Adipocyte (in vitro differentiated cells): ENCODE results near the gene DOLK.
A peak's percentile ranks its signal among the peaks of the same experiment; 100 is the strongest.

Experiments used
- DNase-seq: peaks from one replicate; pipeline ENCODE4 v3.0.0-alpha.2; 2015; ENCODE audit warnings: low read depth
- H3K27me3 ChIP-seq: replicated peaks from 2 replicates; pipeline ENCODE4 v1.7.0; 2013; ENCODE audit warnings: mild to moderate bottlenecking, low read length, moderate library complexity; ENCODE audit not compliant: control insufficient read depth, insufficient read depth
- H3K36me3 ChIP-seq: 2 replicates; pipeline ENCODE4 v1.7.0; 2013; ENCODE audit warnings: low read length, mild to moderate bottlenecking, moderate library complexity; ENCODE audit not compliant: control insufficient read depth, insufficient read depth, severe bottlenecking
- H3K4me1 ChIP-seq: 2 replicates; pipeline ENCODE4 v1.7.0; 2013; ENCODE audit warnings: mild to moderate bottlenecking, low read length, moderate library complexity; ENCODE audit not compliant: control insufficient read depth, insufficient read depth
- H3K4me3 ChIP-seq: 2 replicates; pipeline ENCODE4 v1.7.0; 2013; ENCODE audit warnings: mild to moderate bottlenecking, low read length, moderate library complexity
- H3K9ac ChIP-seq: 2 replicates; pipeline ENCODE4 v1.7.0; 2013; ENCODE audit warnings: mild to moderate bottlenecking, low read length, moderate library complexity
- H3K9me3 ChIP-seq: 2 replicates; pipeline ENCODE4 v1.7.0; 2013; ENCODE audit warnings: mild to moderate bottlenecking, low read length, moderate library complexity; ENCODE audit not compliant: control insufficient read depth

The DOLK gene

GRCh38 chr9:128916204-128916603 is 31.2 kb downstream of the DOLK start:
- Histone ChIP-seq H3K4me3 (peak overlapping the region; percentile 69), H3K4me1 (peaks cover 68% of the 10 kb centered on the region), H3K9ac (peak overlapping the region; percentile 92), H3K9me3 (no peaks in the 10 kb centered on the region), H3K27me3 (no peaks in the 10 kb centered on the region), H3K36me3 (peaks cover 7% of the 10 kb centered on the region)
- DNase-seq, result no peak

GRCh38 chr9:128913995-128914772 is 33.2 kb downstream of the DOLK start:
- peaks cover 17% of the 10 kb centered on the region for H3K36me3 ChIP-seq
- DNase-seq, result no peak
- H3K9ac ChIP-seq, result peak overlapping the region; percentile 55

GRCh38 chr9:128913048-128913900 is 34.1 kb downstream of the DOLK start:
- Histone ChIP-seq H3K4me3 (no peak overlapping the region), H3K9ac (peak overlapping the region; percentile 55), H3K36me3 (peaks cover 26% of the 10 kb centered on the region), H3K4me1 (peaks cover 53% of the 10 kb centered on the region), H3K27me3 (no peaks in the 10 kb centered on the region), H3K9me3 (no peaks in the 10 kb centered on the region)
- no peak for DNase-seq

More at GRCh38 chr9:128913995-128914772, 33.2 kb downstream of the DOLK start:
- peaks cover 58% of the 10 kb centered on the region for H3K4me1 ChIP-seq
- no peaks in the 10 kb centered on the region for H3K9me3 ChIP-seq
- no peaks in the 10 kb centered on the region for H3K27me3 ChIP-seq
- no peak overlapping the region for H3K4me3 ChIP-seq

DNA sequence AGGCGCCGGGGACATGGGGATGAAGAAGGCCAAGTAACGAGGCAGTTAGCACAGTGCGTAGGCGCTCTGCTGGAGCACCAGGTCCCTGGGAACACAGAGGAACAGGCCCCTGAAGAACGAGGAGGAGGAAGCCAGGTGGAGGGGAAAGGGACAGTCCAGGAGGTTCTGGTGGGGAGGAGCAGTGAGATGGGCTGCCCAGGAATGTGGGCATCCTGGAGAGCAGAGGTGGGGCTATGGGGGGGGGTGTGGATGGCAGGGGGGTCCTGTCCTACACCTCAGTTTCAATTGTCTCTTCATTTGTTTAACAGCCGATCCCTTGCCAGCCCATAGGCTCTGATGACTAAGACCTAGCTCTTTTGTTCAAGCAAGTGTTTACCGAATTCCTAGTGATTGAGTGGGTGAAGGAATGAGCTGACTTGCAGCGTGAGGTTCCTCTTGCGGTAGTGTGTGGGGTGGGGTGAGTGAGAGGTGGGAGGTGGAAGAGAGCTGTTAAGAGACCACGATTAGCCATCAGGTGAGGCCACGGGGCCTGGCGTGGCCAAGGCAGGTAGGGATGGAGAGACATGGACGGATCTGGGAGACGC is 35.0 kb downstream of the DOLK start:
- peak; percentile 67 for DNase-seq
- Histone ChIP-seq H3K9me3 (no peaks in the 10 kb centered on the region), H3K4me3 (no peak overlapping the region), H3K4me1 (peaks cover 49% of the 10 kb centered on the region), H3K36me3 (peaks cover 28% of the 10 kb centered on the region), H3K9ac (peak overlapping the region; percentile 39), H3K27me3 (no peaks in the 10 kb centered on the region)

DNA sequence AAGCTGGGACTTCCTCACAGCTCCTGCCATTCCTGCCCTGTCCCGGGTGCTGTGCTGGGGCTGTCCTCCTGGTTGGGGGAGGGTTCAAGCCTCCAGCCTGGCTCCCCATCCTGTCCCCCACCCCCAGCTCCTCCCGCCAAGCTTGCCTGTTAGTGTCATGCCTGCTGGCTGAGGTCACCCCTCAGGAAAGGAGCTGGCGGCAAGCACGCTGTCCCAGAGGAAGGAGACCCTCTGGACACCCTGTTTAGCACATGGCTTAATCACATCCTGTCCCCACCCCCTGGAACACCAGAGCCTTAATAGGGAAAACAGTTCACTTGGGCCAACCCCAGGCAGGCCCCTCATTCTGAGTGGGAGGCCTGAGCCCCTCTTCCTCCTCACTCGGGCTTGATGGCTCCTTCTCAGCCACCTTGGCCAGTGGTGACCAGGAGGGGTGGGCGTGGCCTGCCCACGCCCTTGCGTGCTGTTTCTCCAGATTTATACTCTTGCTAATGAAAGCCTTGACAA is 35.8 kb downstream of the DOLK start:
- DNase-seq, result peak; percentile 46
- Histone ChIP-seq H3K4me3 (no peak overlapping the region), H3K27me3 (no peaks in the 10 kb centered on the region), H3K9ac (peak overlapping the region; percentile 39), H3K9me3 (no peaks in the 10 kb centered on the region), H3K36me3 (peaks cover 32% of the 10 kb centered on the region), H3K4me1 (peaks cover 43% of the 10 kb centered on the region)

GRCh38 chr9:128910906-128911305 is 36.5 kb downstream of the DOLK start:
- Histone ChIP-seq H3K4me3 (no peak overlapping the region), H3K9ac (no peak overlapping the region), H3K9me3 (no peaks in the 10 kb centered on the region), H3K4me1 (peaks cover 36% of the 10 kb centered on the region), H3K36me3 (peaks cover 32% of the 10 kb centered on the region), H3K27me3 (no peaks in the 10 kb centered on the region)
- no peak for DNase-seq

DNA sequence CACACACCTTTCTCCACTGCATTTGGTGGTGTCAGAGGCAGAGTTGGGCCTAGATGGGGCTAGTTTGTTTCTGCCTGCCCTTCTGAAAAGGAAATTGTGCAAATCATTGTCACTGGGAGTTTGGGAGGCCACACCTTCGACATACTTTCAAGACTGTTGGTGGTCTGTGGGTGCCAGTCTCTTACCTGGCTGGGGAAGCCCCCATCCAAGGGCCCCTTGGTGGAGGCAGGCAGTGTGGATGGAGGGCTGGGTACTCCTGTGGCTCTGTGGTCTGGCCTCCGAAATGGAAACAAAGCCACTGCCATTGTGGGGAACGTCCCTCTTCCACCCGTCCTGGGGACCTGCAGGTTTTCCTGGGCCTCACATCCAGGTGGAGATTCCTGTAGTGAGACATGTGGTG is 37.5 kb downstream of the DOLK start:
- Histone ChIP-seq H3K27me3 (no peaks in the 10 kb centered on the region), H3K9me3 (no peaks in the 10 kb centered on the region), H3K36me3 (peaks cover 32% of the 10 kb centered on the region), H3K9ac (no peak overlapping the region), H3K4me3 (no peak overlapping the region), H3K4me1 (peaks cover 34% of the 10 kb centered on the region)
- DNase-seq, result no peak

- no peaks in the 10 kb centered on the region for H3K9me3 ChIP-seq
- H3K9ac ChIP-seq, result no peak overlapping the region
- H3K4me3 ChIP-seq, result no peak overlapping the region
- peaks cover 32% of the 10 kb centered on the region for H3K36me3 ChIP-seq
- peaks cover 29% of the 10 kb centered on the region for H3K4me1 ChIP-seq
- no peak for DNase-seq
- H3K27me3 ChIP-seq, result no peaks in the 10 kb centered on the region
These were observed 39.0 kb downstream of the DOLK start for GRCh38 chr9:128908372-128908771.

DNA sequence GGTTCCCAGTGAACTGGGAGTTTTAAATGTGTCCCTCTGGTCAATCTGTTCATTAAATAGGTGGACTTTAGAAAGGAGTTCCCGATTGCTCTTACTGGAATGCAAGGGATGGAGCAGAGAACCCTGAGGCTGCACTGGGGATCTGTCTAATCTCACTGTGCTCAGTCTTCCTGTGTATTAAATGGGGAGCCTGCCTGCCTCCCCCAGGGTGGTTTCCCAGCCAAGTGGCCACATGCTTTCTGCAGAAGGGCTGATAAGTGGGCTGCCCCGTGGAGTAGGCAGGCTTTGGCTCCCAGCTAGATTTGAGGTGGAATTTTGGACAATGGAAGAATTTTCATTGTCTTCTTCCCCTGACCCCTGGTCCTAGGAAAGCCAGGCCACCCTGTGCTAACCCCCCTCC is 40.7 kb downstream of the DOLK start:
- Histone ChIP-seq H3K27me3 (no peaks in the 10 kb centered on the region), H3K9ac (no peak overlapping the region), H3K4me3 (no peak overlapping the region), H3K9me3 (no peaks in the 10 kb centered on the region), H3K4me1 (peaks cover 13% of the 10 kb centered on the region), H3K36me3 (peaks cover 32% of the 10 kb centered on the region)
- no peak for DNase-seq

DNA sequence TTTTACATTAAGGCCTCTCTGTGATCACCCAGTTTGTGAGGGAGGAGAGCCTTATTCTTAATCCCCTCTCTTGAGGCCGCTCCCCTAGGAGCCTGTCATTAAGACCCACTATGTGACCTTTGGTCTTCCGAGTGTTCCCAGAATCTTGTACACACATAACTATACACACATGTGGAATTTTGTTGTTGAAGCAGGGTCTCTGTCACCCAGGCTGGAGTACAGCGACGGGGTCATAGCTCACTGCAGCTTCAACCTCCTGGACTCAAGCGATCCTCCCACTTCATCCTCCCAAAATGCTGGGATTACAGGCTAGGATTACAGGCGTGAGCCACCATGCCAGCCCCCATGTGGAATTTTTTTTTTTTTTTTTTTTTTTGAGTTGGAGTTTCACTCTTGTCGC is 41.4 kb downstream of the DOLK start:
- no peak overlapping the region for H3K9ac ChIP-seq
- H3K9me3 ChIP-seq, result no peaks in the 10 kb centered on the region
- H3K4me3 ChIP-seq, result no peak overlapping the region
- DNase-seq, result no peak
- no peaks in the 10 kb centered on the region for H3K27me3 ChIP-seq
- peaks cover 7% of the 10 kb centered on the region for H3K4me1 ChIP-seq
- H3K36me3 ChIP-seq, result peaks cover 32% of the 10 kb centered on the region
